OCI-LY1 (cell line): ENCODE measurements around the gene CDC34.

Experiments
- H2AFZ ChIP-seq: fragments of 200-600 bp; sonication (generic), shearing (Covaris generic); 2 replicates; pipeline ENCODE4 v1.6.0; 2014; ENCODE audit warnings: antibody characterized with exemption, mild to moderate bottlenecking, low read length
- H3F3A ChIP-seq: fragments of 200-600 bp; sonication (generic), shearing (Covaris generic); 2 replicates; pipeline ENCODE4 v1.6.0; 2014; ENCODE audit warnings: mild to moderate bottlenecking, antibody characterized with exemption, low read length, moderate library complexity; ENCODE audit not compliant: insufficient read depth
- H3K27ac ChIP-seq: fragments of 200-600 bp; sonication (generic); 2 replicates; pipeline ENCODE4 v1.5.1; 2014; ENCODE audit warnings: low read length, mixed run types, mild to moderate bottlenecking, low read depth; ENCODE audit not compliant: poor library complexity, severe bottlenecking
- H3K27me3 ChIP-seq: fragments of 200-600 bp; sonication (generic); 2 replicates; pipeline ENCODE4 v1.6.0; 2014; ENCODE audit warnings: antibody characterized with exemption, mild to moderate bottlenecking, low read length, moderate library complexity; ENCODE audit not compliant: insufficient read depth
- H3K36me3 ChIP-seq: fragments of 200-600 bp; sonication (generic); 2 replicates; pipeline ENCODE4 v1.6.1; 2014; ENCODE audit warnings: mild to moderate bottlenecking, antibody characterized with exemption, low read length, moderate library complexity, mixed read lengths; ENCODE audit not compliant: insufficient read depth
- H3K4me1 ChIP-seq: fragments of 200-600 bp; sonication (generic); 2 replicates; pipeline ENCODE4 v1.5.1; 2014; ENCODE audit warnings: mild to moderate bottlenecking, low read length, moderate library complexity; ENCODE audit not compliant: insufficient read depth, severe bottlenecking
- H3K4me2 ChIP-seq: fragments of 200-600 bp; sonication (generic), shearing (Covaris generic); 2 replicates; pipeline ENCODE4 v1.6.1; 2014; ENCODE audit warnings: low read length
- H3K4me3 ChIP-seq: fragments of 200-600 bp; sonication (generic); 2 replicates; pipeline ENCODE4 v1.5.1; 2014; ENCODE audit warnings: low read length, low read depth, mild to moderate bottlenecking, mixed read lengths; ENCODE audit not compliant: poor library complexity, severe bottlenecking
- H3K79me2 ChIP-seq: fragments of 200-600 bp; shearing (Covaris generic); 2 replicates; pipeline ENCODE4 v1.6.1; 2016; ENCODE audit warnings: mixed run types, low read length, mixed read lengths; ENCODE audit not compliant: insufficient read depth
- H3K9ac ChIP-seq: fragments of 200-600 bp; sonication (generic), shearing (Covaris generic); 2 replicates; pipeline ENCODE4 v1.6.1; 2014; ENCODE audit warnings: mild to moderate bottlenecking, low read length, mixed read lengths
- H3K9me2 ChIP-seq: fragments of 200-600 bp; sonication (generic), shearing (Covaris generic); 2 replicates; pipeline ENCODE4 v1.6.1; 2014; ENCODE audit warnings: low read depth, mild to moderate bottlenecking, low read length, mixed read lengths
- H3K9me3 ChIP-seq: fragments of 200-600 bp; shearing (Covaris generic); 2 replicates; pipeline ENCODE4 v1.6.1; 2014; ENCODE audit warnings: low read length, mixed read lengths
- H4K20me1 ChIP-seq: fragments of 200-600 bp; sonication (generic), shearing (Covaris generic); 2 replicates; pipeline ENCODE4 v1.6.0; 2016; ENCODE audit warnings: mild to moderate bottlenecking, low read length; ENCODE audit not compliant: insufficient read depth
- CTCF ChIP-seq: fragments of 200-600 bp; sonication (generic), shearing (Covaris generic); IDR thresholded peaks from 2 replicates; pipeline ENCODE4 v1.5.1; 2017; ENCODE audit warnings: mild to moderate bottlenecking, antibody characterized with exemption, low read length, moderate library complexity, mixed read lengths
- EZH2 ChIP-seq: fragments of 200-600 bp; sonication (generic), shearing (Covaris generic); IDR thresholded peaks from 2 replicates; pipeline ENCODE4 v1.8.0; 2017; ENCODE audit warnings: borderline replicate concordance, mixed run types, mild to moderate bottlenecking, antibody characterized with exemption, low read length, moderate library complexity, mixed read lengths

The CDC34 gene

DNA sequence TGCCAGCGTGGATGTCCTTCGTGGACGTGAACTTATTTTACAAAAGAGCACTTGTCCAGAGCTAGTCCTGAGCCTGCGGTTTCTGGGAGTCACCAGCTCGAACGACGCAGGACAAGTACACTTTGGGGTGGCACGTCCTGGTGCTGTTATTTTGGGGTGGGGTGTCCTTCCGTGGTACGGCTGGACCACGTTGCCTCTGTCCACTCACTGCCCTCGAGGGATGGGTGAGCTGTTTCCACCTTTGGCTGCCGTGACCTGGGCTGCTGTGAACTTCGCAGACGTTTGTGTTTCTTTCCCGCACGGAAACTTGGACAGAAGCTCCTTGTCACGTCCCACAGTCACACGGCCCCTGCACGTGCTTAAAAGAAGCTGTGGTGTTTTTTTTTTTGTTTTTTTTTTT lies 23.3 kb downstream of the CDC34 start:
- H3F3A ChIP-seq = no peaks in the 10 kb centered on the region
- H3K9ac ChIP-seq = no peak overlapping the region
- H3K9me2 ChIP-seq = no peaks in the 10 kb centered on the region
- H3K36me3 ChIP-seq = no peaks in the 10 kb centered on the region
- no peak for TF ChIP-seq EZH2
- TF ChIP-seq CTCF = no peak
- H4K20me1 ChIP-seq = no peaks in the 10 kb centered on the region
- no peak overlapping the region for H3K4me3 ChIP-seq
- H3K4me1 ChIP-seq = no peaks in the 10 kb centered on the region
- H3K79me2 ChIP-seq = no peaks in the 10 kb centered on the region
- no peak overlapping the region for H3K27ac ChIP-seq
- H3K4me2 ChIP-seq = no peak overlapping the region
- no peaks in the 10 kb centered on the region for H3K27me3 ChIP-seq
- no peaks in the 10 kb centered on the region for H3K9me3 ChIP-seq
- no peak overlapping the region for H2AFZ ChIP-seq

- no peak overlapping the region for H3K27ac ChIP-seq
- H3K9ac ChIP-seq = no peak overlapping the region
- H3K4me2 ChIP-seq = no peak overlapping the region
- no peaks in the 10 kb centered on the region for H3K36me3 ChIP-seq
- no peaks in the 10 kb centered on the region for H3K79me2 ChIP-seq
- no peaks in the 10 kb centered on the region for H3K4me1 ChIP-seq
- H3K4me3 ChIP-seq = no peak overlapping the region
- TF ChIP-seq EZH2 (no peak), CTCF (no peak)
- H2AFZ ChIP-seq = no peak overlapping the region
- H3F3A ChIP-seq = no peaks in the 10 kb centered on the region
- H4K20me1 ChIP-seq = no peaks in the 10 kb centered on the region
- H3K9me2 ChIP-seq = no peaks in the 10 kb centered on the region
- H3K9me3 ChIP-seq = no peaks in the 10 kb centered on the region
- no peaks in the 10 kb centered on the region for H3K27me3 ChIP-seq
Observed at GRCh38 chr19:555474-555808, 23.9 kb downstream of the CDC34 start.

DNA sequence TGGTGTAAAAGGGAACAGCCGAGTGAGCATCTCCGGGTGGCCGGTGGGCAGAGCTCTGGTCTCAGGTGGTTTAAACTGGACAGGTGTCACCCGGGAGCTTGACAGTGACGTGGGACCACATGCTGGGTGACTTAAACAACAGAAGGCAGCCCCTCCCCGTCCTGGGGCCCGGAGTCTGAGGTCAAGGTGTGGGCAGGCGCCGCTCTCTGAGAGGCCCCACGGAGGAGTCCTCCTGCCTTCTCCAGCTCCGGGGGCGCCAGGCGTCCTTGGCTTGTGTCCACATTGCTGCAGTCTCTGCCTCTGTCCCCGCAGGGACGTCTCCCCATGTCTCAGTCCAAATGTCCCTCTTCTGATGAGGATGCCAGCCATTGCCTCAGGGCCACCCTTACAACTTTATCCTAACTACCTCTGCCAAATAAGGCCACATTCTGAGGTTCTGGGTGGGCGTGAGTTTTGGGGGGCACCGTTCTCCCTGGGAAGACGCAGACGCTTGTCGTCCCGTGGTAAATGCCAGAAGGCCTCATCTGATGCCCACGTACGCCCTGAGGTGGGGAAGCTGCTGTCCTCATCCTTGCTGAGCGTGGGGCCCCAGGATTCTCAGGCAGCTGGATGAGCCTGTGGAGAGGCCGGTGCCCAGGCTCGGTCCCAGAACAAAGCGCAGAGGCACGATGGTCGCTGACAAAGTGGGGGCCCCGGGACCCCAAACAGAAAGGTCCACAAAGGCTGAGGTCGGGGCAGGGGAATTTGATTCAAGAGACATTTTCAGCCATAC lies 25.2 kb downstream of the CDC34 start:
- H3K9me3 ChIP-seq = no peaks in the 10 kb centered on the region
- TF ChIP-seq EZH2 (no peak), CTCF (no peak)
- H2AFZ ChIP-seq = no peak overlapping the region
- H3K27ac ChIP-seq = no peak overlapping the region
- H3F3A ChIP-seq = no peaks in the 10 kb centered on the region
- H3K36me3 ChIP-seq = no peaks in the 10 kb centered on the region
- no peaks in the 10 kb centered on the region for H3K4me1 ChIP-seq
- no peak overlapping the region for H3K4me2 ChIP-seq
- no peaks in the 10 kb centered on the region for H3K27me3 ChIP-seq
- H3K9ac ChIP-seq = no peak overlapping the region
- H3K9me2 ChIP-seq = no peaks in the 10 kb centered on the region
- H3K79me2 ChIP-seq = no peaks in the 10 kb centered on the region
- H3K4me3 ChIP-seq = no peak overlapping the region
- H4K20me1 ChIP-seq = no peaks in the 10 kb centered on the region
